ENCODE results near the gene LRRC27.
"Not testable (repeated sequence)": the region's sequence is repeated elsewhere in the genome, so short reads cannot be mapped to it uniquely, and the experiment has no call there.

Gene LRRC27

GRCh38 chr10:132376394-132376851, 44.4 kb downstream of the LRRC27 start:
- DNase-seq, result no peak

DNA sequence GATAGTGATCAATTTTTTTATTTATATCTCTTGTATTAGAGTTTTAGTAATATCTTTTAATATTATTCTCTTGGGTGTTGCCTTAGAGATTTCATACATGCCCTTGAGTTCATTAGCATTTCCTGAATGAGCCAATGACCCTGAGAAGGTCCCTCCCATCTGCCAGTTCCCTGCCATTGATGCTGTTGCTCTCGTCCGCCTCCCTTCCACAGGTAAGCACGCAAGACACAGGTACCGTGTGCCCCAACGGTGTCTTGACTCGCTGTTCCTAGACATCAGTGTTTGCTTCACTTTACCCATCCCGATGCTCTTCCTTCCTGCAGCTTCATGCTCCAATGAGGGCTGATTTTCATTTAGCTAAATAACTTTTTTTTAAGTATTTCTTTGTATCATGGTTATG, 45.3 kb downstream of the LRRC27 start:
- DNase-seq, result no peak

DNA sequence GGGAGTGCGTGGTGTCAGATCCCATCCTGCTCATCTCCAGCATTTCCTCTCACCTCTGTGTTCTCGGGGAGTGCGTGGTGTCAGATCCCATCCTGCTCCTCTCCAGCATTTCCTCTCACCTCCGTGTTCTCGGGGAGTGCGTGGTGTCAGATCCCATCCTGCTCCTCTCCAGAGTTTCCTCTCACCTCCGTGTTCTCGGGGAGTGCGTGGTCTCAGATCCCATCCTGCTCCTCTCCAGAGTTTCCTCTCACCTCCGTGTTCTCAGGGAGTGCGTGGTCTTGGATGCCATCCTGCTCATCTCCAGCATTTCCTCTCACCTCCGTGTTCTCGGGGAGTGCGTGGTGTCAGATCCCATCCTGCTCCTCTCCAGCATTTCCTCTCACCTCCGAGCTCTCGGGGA, 47.0 kb downstream of the LRRC27 start:
- not testable (repeated sequence) for DNase-seq

- DNase-seq, result not testable (repeated sequence)
These were observed 49.0 kb downstream of the LRRC27 start for GRCh38 chr10:132380986-132381385.

DNA sequence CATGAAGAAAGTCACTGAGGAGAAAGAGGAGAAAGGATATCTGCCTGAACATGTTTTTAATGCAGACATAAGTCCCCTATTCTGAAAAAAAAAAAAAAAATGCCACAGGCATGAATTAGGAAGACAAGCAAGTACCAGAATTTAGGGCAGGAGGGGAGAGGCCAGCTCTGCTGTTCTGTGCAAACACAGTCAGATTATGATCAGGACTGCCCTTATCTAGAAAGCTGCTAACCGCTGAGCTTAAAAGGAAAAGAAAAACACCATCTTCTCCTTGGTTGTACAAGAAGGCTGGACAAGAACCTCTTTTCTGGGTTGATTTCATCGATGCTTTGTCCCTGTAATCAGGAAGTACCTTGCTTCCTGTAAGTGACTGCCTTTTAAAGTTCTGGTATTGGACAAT, 49.7 kb downstream of the LRRC27 start:
- DNase-seq, result no peak

DNA sequence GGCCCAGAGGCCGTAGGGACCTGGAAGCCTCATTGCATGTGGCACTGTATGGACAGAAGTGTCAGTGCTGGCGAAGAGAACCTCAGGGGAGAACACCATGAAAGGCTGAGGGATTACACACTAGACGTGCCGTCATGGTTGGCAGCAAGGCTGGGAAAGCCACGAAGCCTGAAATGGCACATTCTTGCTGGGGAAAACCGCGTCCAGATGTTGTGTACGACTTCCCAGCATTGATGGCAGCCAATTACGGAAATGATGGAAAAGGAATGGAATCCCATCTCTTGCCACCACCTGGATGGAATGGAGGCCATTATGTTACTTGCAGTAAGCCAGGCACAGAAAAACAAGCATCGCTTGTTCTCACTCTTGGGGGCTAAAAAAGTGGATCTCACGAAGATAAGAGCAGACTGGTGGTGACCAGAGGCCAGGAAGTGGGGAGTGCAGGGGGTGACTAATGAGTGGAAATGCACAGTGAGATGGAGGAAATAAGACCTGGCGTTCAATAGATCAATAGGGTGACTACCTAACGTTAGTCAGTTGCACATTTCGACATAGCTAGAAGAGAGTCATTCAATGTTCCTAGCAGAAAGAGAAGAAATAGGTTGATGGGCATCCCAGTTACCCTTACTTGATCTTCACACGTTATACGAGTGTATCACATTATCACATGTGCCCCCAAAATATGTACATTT, 50.4 kb downstream of the LRRC27 start:
- DNase-seq, result peak; percentile 91

DNA sequence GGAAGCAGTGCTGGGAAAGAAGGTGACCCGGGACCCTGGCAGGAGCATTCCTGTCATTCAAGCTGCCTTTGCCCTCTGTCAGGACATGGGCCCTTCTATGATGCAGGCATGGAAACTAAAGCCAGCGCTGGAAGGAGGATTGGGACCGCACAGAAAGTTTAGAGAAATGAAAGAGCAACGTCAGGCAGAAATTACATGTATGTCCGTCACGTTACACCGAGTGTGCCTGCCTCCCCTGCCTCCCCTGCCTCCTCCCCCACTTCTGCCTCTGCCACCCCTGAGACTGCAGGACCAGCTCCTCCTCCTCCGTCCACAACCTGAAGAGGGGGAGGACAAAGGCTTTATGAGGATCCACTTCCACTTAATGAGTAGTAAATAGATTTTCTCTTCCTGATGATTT, 51.1 kb downstream of the LRRC27 start:
- no peak for DNase-seq

DNA sequence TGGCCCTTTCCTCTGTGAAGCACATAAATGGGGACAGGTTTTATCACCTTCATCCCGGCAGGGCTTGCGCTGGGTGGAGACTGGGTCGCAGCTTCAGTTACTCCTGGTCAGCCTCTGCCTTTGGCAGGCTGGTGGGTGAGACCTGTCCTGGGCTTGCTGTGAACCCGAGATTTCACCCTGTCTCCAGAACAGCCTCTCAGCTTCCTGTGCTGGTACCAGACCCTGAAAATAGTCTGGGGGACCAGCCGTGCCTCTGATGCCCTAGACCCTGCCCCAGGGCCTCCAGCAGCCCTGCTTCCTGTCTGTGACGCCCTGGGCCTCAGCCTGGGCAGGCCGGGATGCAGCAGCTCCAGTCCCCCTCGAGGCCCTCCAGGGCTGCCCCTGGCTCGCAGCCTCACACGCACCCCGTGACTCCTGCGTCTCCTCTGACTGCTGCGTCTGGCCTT, 51.8 kb downstream of the LRRC27 start:
- DNase-seq, result no peak

DNA sequence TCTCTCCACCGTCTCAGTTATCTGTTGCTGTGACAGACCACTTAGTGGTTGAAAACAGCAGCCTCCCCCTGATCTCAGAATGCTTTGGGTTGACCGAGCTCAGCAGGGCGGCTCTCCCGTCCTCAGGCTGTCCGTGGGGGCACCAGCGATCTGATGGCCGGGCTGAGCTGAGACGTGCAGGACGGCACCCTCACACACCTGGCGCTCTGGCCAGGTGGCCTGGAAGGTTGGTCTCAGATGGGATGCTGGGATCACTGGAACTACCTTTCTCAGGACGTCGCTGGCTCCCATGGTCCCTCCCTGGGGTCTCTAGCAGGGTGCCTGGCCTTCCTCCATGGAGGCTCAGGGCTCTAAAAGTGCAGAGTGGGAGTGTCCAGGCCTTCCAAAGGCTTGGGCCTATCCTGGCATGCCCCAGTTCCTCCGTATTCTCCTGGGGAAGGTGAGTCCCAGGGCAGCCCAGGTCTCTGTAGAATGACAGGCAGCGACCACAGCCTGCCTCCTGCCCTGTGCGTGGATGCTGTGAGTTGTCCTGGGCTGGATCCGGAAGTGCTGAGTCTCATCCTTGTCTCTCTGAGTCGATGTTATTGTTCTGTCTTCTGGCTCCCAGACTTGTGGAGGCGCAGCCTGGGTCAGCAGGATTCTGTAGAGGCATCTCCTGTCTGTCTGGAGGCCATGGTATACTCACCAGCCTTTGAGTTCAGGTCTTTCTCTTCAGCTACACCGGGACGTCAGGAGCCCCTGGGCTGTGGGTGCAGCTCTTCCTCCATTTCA, 52.8 kb downstream of the LRRC27 start:
- no peak for DNase-seq

- no peak for DNase-seq
These were observed 53.3 kb downstream of the LRRC27 start for GRCh38 chr10:132385389-132385667.

DNA sequence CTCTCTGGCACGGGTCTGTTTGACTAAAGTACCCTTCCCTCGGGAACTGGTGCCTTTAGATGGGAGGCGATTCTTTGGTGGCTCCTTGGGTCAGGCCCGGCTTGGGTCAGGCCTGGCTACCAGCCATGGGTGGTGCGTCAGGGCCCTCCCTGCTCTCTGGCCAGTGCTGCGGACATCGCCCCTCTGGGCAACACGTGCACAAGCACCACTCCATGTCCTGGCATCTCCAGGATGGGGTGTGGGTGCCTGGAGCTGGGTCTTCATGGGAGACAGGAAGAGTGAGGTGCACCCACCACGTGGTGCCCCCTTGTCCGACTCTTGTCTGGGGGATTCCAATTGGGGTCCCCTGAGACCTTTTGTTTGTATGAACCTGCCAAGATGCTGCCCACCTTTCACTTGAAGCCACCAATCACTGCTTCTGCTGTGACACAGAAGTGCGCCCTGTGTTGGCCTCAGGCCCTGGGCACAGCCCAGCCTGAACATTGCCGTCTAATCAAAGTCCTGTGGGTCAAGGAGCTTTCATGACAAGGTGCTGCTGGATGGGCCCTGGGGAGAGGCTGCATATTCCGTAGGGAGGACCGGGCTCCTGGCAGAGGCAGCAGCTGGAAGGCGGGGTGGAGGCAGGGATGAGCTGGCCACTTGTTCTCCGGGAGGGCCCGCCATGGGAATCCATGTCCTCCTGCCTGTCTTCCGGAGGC, 53.9 kb downstream of the LRRC27 start:
- no peak for DNase-seq

GRCh38 chr10:132386419-132386831, 54.4 kb downstream of the LRRC27 start:
- no peak for DNase-seq

DNA sequence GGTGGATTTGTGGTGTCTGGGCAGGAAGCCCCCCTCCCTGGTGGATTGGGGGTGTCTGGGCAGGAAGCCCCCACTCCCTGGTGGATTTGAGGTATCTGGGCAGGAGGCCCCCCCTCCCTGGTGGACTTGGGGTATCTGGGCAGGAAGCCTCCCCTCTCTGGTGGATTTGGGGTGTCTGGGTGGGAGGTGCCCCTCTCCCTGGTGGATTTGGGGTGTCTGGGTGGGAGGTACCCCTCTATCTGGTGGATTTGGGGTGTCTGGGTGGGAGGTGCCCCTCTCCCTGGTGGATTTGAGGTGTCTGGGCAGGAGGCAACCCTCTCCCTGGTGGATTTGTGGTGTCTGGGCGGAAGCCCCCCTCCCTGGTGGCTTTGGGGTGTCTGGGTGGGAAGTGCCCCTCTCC, 54.9 kb downstream of the LRRC27 start:
- not testable (repeated sequence) for DNase-seq

DNA sequence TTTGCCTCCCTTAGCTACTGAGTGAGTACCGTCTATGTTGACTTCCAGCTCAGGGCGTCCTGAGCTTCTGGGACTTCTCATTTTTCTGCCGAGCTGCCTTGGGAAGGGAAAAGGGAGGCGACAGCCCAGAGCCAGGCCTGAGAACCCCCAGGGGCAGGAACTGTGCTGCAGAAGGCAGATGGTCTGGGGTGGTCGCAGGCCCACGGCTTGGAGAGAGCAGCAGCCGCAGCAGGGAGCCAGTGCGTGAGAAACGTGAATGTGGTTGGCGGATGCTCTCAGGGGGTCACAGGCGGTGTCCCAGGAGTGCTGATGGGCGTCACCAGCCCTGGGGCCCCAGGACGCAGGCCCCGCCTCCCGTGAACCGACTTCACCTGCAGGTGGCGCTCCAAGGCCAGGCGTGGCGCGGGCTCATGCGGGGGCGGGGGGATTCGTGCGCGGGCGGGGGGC, 55.8 kb downstream of the LRRC27 start:
- peak; percentile 61 for DNase-seq

DNA sequence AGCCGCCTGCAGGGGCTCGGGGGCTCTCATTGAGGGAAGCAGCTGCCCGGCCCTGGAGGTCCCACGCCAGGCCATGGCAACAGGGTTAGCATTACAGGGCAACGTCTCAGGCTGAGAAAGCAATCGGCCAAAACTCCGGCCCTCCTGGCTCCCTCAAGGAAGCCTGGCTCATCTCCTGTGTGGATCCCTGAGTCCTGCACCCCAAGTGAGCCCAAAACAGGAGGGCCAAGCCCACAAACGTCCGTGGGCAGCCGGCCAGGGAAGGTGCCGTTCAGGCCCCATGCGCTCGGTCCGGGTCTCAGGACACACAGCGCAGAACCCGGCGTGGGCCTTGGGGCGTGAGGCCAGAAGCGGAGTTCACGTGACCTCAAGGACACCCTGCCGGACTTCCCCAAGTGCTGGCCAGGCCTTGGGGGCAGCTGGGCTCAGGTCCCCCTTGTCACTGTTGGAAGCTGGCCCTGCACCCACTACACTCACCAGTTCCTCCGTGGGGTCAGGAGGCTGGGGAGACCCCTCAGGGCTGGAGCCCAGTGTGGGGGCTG, 57.0 kb downstream of the LRRC27 start:
- DNase-seq, result no peak

GRCh38 chr10:132389433-132390169, 57.6 kb downstream of the LRRC27 start:
- DNase-seq, result no peak

GRCh38 chr10:132390170-132390920, 58.4 kb downstream of the LRRC27 start:
- no peak for DNase-seq

DNA sequence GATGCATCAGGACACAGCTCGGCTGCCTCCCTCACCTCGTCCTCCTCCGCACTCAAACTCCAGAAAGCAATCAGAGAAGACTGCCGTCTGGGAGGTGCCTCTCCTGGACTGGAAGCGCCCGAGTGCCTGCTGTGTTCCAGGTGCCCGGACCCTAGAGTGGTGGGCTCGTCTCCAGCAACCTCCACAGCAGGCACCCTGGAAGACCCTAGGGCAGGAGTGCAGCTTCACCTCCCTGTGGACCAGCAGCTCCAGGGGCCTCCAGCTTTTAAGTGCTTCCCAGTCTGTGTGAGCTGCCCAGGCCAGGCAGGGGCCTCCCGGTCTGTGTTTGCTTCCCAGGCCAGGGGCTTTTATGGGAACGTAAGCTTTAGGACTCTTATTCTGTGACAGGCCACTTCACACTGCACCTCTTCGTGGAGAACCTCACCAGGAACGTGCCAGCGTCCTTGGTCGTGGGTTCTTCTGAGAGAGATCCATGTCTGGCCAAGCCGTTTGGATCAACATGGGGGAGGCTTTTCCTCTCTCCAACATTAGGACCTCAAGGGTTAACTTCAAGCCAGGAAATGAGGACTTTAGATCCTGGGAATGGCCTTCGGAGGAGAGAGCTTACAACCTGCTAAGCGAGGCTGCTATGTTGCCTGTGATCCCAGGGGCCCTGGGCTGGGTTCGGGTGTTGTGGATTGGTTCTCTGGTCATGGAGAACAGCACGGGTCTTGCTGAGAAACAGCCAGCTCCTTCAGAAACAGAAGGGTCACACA, 59.1 kb downstream of the LRRC27 start:
- no peak for DNase-seq

DNA sequence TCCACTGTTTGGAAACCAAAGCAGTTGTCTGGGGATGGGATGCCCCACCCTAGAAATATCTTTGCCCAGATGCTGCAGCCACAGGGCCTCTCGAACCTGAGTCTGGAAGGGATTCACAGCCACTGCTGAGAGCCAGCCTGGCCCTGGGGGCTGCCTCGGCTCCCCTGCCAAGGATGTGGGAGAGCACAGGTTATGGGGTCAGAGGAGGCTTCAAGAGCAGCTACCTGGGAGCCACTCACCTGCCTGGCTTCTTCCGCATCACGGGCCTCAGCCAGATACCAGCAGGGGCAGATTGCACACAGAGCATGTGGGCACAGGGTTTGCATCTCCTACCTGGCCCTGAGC, 59.7 kb downstream of the LRRC27 start:
- DNase-seq, result no peak

- DNase-seq, result no peak
These were observed 60.3 kb downstream of the LRRC27 start for GRCh38 chr10:132392184-132392800.

Data from fibroblast of skin of right biceps (primary cell).